MM.1S (cell line): Measurements from ENCODE around the gene TTC22.

Experiments
- DNase-seq: peaks from one replicate; pipeline ENCODE4 v3.0.0-alpha.2; 2015
- H2AFZ ChIP-seq: fragments of 300-600 bp; sonication (generic); 2 replicates; pipeline ENCODE4 v1.6.0; 2016; ENCODE audit warnings: antibody characterized with exemption, low read length
- H3F3A ChIP-seq: fragments of 300-600 bp; sonication (generic); 2 replicates; pipeline ENCODE4 v1.6.1; 2016; ENCODE audit warnings: mild to moderate bottlenecking, antibody characterized with exemption, low read length, moderate library complexity, mixed read lengths; ENCODE audit not compliant: insufficient read depth
- H3K27ac ChIP-seq: fragments of 300-600 bp; sonication (generic); 2 replicates; pipeline ENCODE4 v1.5.1; 2016; ENCODE audit warnings: mild to moderate bottlenecking, low read length
- H3K27me3 ChIP-seq: fragments of 300-600 bp; sonication (generic); replicated peaks from 2 replicates; pipeline ENCODE4 v1.6.0; 2016; ENCODE audit warnings: low read length; ENCODE audit not compliant: insufficient read depth
- H3K36me3 ChIP-seq: fragments of 300-600 bp; sonication (generic); replicated peaks from 2 replicates; pipeline ENCODE4 v1.6.1; 2016; ENCODE audit warnings: mild to moderate bottlenecking, low read length, mixed read lengths; ENCODE audit not compliant: insufficient read depth
- H3K4me1 ChIP-seq: fragments of 300-600 bp; sonication (generic); 2 replicates; pipeline ENCODE4 v1.6.1; 2016; ENCODE audit warnings: low read length, mixed read lengths
- H3K4me2 ChIP-seq: fragments of 300-600 bp; sonication (generic); 2 replicates; pipeline ENCODE4 v1.6.0; 2016; ENCODE audit warnings: low read depth, low read length
- H3K4me3 ChIP-seq: fragments of 300-600 bp; sonication (generic); 2 replicates; pipeline ENCODE4 v1.5.1; 2016; ENCODE audit warnings: low read length, mixed read lengths
- H3K79me2 ChIP-seq: fragments of 300-600 bp; sonication (generic); 2 replicates; pipeline ENCODE4 v1.6.1; 2016; ENCODE audit warnings: mixed run types, low read length, mixed read lengths
- H3K9ac ChIP-seq: fragments of 300-600 bp; sonication (generic); 2 replicates; pipeline ENCODE4 v1.6.1; 2016; ENCODE audit warnings: low read length, mixed read lengths
- H3K9me2 ChIP-seq: fragments of 300-600 bp; sonication (generic); replicated peaks from 2 replicates; pipeline ENCODE4 v1.6.1; 2016; ENCODE audit warnings: mild to moderate bottlenecking, low read length, mixed read lengths; ENCODE audit not compliant: insufficient read depth
- H3K9me3 ChIP-seq: fragments of 300-600 bp; sonication (generic); replicated peaks from 2 replicates; pipeline ENCODE4 v1.6.1; 2016; ENCODE audit warnings: mild to moderate bottlenecking, low read length, mixed read lengths; ENCODE audit not compliant: insufficient read depth
- H4K20me1 ChIP-seq: fragments of 300-600 bp; sonication (generic); 2 replicates; pipeline ENCODE4 v1.6.1; 2016; ENCODE audit warnings: mild to moderate bottlenecking, low read length, moderate library complexity, mixed read lengths; ENCODE audit not compliant: insufficient read depth
- CTCF ChIP-seq: fragments of 300-600 bp; sonication (generic); IDR thresholded peaks from 2 replicates; pipeline ENCODE4 v1.5.1; 2016; ENCODE audit warnings: antibody characterized with exemption, low read length, mixed read lengths
- EZH2 ChIP-seq: fragments of 300-600 bp; sonication (generic); optimal IDR thresholded peaks from 2 replicates; pipeline ENCODE3; 2017; ENCODE audit warnings: low read depth, mild to moderate bottlenecking, antibody characterized with exemption, low read length, mixed read lengths
- EZH2phosphoT487 ChIP-seq: fragments of 300-600 bp; sonication (generic); IDR thresholded peaks from 2 replicates; pipeline ENCODE4 v1.6.1; 2018; ENCODE audit warnings: antibody characterized with exemption, low read length

Gene TTC22

GRCh38 chr1:54846301-54846700 lies 45.2 kb upstream of the TTC22 start:
- Histone ChIP-seq H3K9ac (no peak overlapping the region), H3K79me2 (no peaks in the 10 kb centered on the region)

GRCh38 chr1:54845772-54846171 lies 44.6 kb upstream of the TTC22 start:
- no peak overlapping the region for H3K9ac ChIP-seq
- H4K20me1 ChIP-seq = no peaks in the 10 kb centered on the region
- DNase-seq = no peak
- no peaks in the 10 kb centered on the region for H3K4me1 ChIP-seq
- no peak overlapping the region for H3K27ac ChIP-seq
- H3K79me2 ChIP-seq = no peaks in the 10 kb centered on the region
- no peak overlapping the region for H3K4me2 ChIP-seq
- TF ChIP-seq CTCF = no peak
- no peak for TF ChIP-seq EZH2
- no peak for TF ChIP-seq EZH2phosphoT487
- H3K36me3 ChIP-seq = no peaks in the 10 kb centered on the region
- no peaks in the 10 kb centered on the region for H3F3A ChIP-seq
- H3K4me3 ChIP-seq = no peak overlapping the region
- no peak overlapping the region for H2AFZ ChIP-seq
- no peaks in the 10 kb centered on the region for H3K9me2 ChIP-seq
- no peaks in the 10 kb centered on the region for H3K9me3 ChIP-seq
- H3K27me3 ChIP-seq = no peaks in the 10 kb centered on the region

More at GRCh38 chr1:54846301-54846700, 45.2 kb upstream of the TTC22 start:
- Histone ChIP-seq H3F3A (no peaks in the 10 kb centered on the region), H3K27me3 (no peaks in the 10 kb centered on the region), H3K9me3 (no peaks in the 10 kb centered on the region), H4K20me1 (no peaks in the 10 kb centered on the region), H3K4me3 (no peak overlapping the region), H3K36me3 (no peaks in the 10 kb centered on the region), H3K9me2 (no peaks in the 10 kb centered on the region), H3K4me2 (no peak overlapping the region), H3K27ac (no peak overlapping the region), H3K4me1 (no peaks in the 10 kb centered on the region), H2AFZ (no peak overlapping the region)
- no peak for TF ChIP-seq EZH2phosphoT487
- no peak for TF ChIP-seq CTCF
- no peak for TF ChIP-seq EZH2
- DNase-seq = no peak

GRCh38 chr1:54844564-54844963 lies 43.4 kb upstream of the TTC22 start:
- H3K27ac ChIP-seq = no peak overlapping the region
- no peaks in the 10 kb centered on the region for H3K4me1 ChIP-seq
- no peaks in the 10 kb centered on the region for H3K27me3 ChIP-seq
- H3K4me3 ChIP-seq = no peak overlapping the region
- no peak for TF ChIP-seq EZH2
- TF ChIP-seq EZH2phosphoT487 = no peak
- no peak for TF ChIP-seq CTCF
- no peaks in the 10 kb centered on the region for H4K20me1 ChIP-seq
- H3K9ac ChIP-seq = no peak overlapping the region
- no peak overlapping the region for H2AFZ ChIP-seq
- no peaks in the 10 kb centered on the region for H3F3A ChIP-seq
- no peaks in the 10 kb centered on the region for H3K79me2 ChIP-seq
- H3K9me2 ChIP-seq = no peaks in the 10 kb centered on the region
- H3K4me2 ChIP-seq = no peak overlapping the region
- no peaks in the 10 kb centered on the region for H3K9me3 ChIP-seq
- no peak for DNase-seq
- no peaks in the 10 kb centered on the region for H3K36me3 ChIP-seq
